HG03469 (cell line): ENCODE measurements around the gene RSPO1.
"Not testable (repeated sequence)": the region's sequence is repeated elsewhere in the genome, so short reads cannot be mapped to it uniquely, and the experiment has no call there.

Experiments
- ATAC-seq: cut with Tn5 transposase; IDR thresholded peaks from one replicate; pipeline ENCODE4 v1.9.1; 2021; ENCODE audit warnings: mild to moderate bottlenecking, moderate library complexity, moderate number of reproducible peaks; ENCODE audit not compliant: unreplicated experiment

RSPO1 gene

DNA sequence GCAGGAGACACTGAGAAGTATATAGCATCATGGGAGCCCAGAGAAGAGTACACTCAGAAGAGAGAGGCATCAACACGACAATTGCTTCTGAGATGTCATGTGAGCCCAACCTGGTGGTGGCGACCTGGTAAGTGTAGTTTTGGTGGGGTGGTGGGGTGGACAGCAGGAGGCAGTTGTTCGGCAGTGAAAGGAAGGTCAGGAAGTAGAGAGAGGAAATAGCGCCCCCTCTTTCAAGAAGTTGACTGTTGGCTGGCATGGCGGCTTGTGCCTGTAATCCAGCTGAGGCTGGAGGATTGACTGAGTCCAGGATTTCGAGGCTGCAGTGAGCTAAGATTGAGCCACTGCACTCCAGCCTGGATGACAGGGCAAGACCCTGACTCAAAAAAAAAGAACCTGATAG lies 12.6 kb downstream of the RSPO1 start:
- no peak for ATAC-seq

DNA sequence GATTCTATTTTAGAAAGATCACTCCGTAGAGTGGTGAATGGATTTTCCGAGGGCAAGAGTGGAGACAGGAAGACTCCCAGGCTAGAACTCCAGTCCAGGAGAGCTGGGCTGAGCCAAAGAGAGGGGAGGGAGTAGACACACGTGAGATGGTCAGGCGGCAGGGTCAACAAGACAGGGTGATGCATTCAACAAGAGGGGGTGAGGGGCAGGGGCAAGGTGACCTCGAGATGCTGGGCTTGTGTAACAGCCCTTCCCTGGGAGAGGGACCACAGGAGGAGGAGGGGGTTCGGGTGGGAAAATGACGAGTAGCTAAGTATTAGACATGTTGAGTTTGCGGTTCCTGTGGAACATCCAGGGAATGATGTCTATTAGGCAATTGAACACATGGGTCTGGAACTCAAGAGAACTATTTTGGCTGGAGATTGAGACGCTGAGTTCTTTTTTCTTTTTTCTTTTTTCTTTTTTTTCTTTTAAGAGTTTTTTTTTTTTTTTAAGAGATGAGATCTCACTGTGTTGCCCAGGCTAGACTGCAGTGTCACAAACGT lies 13.3 kb downstream of the RSPO1 start:
- ATAC-seq = no peak

DNA sequence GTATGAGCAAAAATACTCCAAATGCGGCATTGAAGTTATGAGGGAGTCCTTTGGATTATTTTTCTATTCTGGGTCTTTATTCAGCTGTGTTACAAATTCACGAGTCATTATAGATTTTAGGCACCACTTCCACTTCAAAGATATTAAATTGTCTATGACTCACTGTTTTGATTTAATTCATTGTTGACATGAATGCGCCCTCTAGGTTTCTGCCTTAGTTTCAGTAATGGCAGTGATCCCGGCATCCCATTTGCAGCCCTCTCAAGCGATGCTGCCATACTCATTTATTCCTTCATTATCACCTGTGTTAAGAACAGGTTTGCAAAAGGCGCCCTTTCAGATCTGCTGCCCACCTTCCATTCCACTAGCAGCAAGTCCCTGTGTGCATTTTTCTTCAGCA lies 14.0 kb downstream of the RSPO1 start:
- ATAC-seq = no peak

GRCh38 chr1:37616330-37616729 lies 18.4 kb downstream of the RSPO1 start:
- no peak for ATAC-seq

GRCh38 chr1:37614105-37614504 lies 20.6 kb downstream of the RSPO1 start:
- no peak for ATAC-seq

GRCh38 chr1:37612186-37612585 lies 22.5 kb downstream of the RSPO1 start:
- no peak for ATAC-seq

GRCh38 chr1:37609994-37610393 lies 24.7 kb downstream of the RSPO1 start:
- no peak for ATAC-seq

GRCh38 chr1:37609002-37609401 lies 25.7 kb downstream of the RSPO1 start:
- ATAC-seq = no peak

DNA sequence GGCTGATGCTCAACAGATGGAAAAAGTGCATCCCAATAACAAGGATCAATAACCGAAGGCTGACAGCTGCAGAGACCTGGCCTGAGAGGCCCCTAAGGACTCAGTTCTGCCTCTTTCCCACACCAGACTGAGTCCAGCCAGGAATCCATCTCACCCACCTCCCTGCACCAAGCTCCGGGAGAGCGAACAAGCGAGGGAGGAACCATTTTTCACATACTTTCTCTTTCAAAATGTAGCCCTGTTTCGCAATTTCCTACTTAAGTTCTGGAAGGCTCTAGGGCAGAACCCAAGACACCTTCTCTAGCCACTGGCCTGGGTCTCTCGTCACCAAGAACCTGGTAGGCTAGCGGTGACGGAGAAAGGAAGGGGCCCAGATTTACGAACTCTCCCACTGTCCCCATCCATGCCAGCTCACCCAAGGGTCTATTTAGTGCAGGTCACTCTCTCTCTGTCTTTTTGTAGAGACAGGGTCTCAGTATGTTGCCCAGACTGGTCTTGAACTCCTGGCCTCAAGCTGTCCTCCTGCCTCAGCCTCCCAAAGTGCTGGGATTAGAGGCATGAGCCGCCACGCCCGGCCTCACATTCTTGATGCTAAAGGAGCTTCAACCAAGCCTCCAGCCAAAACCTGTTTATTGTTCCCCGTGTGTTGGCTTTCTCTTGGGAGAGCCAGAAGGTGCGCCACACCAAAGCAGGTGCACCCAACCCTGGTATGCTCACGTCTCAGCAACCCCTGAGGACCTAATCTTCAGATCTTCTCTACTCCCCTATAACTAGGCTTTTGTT lies 28.0 kb downstream of the RSPO1 start:
- ATAC-seq = no peak

- ATAC-seq = no peak
Observed at GRCh38 chr1:37605806-37606474, 28.8 kb downstream of the RSPO1 start.

GRCh38 chr1:37605061-37605650 lies 29.5 kb downstream of the RSPO1 start:
- no peak for ATAC-seq

- ATAC-seq = no peak
Observed at GRCh38 chr1:37602750-37603694, 31.7 kb downstream of the RSPO1 start.

DNA sequence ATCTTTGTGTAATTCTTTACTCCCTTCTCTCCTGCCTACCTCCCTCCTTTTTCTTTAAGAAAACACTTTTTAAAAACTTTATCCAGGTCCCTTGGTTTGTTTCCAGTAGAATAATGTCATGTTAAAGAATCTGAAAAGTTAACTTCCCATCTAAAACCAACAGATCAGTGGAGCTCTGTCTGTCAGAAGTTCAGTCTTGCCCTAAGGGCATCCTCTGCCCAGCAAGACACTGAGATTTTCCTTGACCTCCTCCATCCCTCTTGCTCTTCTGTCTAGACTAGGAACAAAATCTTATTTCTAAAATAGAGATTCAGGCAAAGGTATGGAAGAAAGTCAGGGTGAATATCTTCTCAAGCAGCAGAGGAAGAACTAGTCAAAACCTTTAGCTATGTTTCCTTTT lies 33.3 kb downstream of the RSPO1 start:
- ATAC-seq = no peak

- ATAC-seq = no peak
Observed at GRCh38 chr1:37599940-37600339, 34.8 kb downstream of the RSPO1 start.

DNA sequence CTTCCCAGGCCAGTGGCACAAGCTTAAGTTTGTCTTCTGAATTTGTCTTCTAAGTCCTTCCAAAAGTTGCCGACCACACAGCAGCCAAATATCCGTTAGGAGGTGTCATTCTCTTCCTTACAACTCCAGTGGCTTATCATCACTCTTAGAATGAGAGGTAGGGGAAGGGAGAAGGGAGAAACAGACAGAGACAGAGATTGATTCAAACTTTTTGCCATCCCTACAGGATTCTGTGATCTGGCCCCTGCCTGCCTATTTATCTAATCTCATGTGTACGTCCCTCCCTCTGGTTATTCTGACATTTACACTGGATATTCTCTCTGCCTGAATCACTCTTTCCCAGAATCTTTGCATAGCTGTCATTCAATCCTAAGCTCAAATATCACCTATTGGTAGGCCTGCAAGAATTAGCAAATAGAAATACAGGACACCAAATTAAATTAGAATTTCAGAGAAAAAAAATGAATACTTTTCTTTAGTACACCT lies 38.5 kb downstream of the RSPO1 start:
- no peak for ATAC-seq

GRCh38 chr1:37595440-37596181 lies 39.1 kb downstream of the RSPO1 start, which contains the start of gene GNL2:
TSS of gene GNL2 (minus strand) at chr1:37595937. CDS start at chr1:37595822, 115 bp downstream.
- peak; percentile 91 for ATAC-seq

GRCh38 chr1:37593726-37594125 lies 41.0 kb downstream of the RSPO1 start:
- no peak for ATAC-seq

- ATAC-seq = no peak
Observed at GRCh38 chr1:37588939-37589338, 45.8 kb downstream of the RSPO1 start.

DNA sequence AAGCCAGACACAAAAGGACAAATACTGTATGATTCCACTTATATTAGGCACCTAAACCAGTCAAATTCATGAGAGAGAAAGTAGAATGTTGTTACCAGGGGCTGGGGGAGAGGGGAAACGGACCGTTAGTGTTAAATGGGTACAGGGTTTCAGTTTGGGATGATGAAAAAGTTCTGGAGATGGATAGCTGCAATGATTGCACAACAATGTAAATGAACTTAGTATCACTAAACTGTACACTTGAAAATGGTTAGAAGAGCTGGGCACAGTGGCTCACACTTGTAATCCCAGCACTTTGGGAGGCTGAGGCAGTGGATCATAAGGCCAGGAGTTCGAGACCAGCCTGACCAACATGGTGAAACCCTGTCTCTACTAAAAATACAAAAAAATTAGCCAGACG lies 50.1 kb downstream of the RSPO1 start:
- not testable (repeated sequence) for ATAC-seq

DNA sequence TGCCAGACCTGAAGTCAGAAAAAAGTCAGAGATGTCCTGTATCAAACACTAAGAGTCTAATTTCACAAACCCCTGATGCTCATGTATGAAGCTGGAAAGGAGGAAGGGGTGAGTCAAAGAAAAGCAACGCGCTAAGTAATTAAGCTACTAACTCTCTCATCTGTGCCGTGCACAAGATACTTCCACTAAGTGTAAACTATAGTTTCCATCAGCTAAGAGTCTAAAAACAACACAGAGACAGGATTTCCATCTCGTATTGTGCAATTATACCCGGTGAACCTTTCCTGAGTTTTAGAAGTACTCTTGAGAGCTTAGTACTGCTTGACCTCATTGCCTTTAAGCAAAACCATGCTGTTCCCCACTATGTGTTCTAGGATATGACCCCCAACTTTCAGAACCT lies 59.0 kb downstream of the RSPO1 start:
- no peak for ATAC-seq
